IMR-90 (cell line): Measurements from ENCODE around the gene PEAK1. TPM values are rescaled to one million over a fixed set of nuclear protein-coding genes. Genes with fewer than 3 reads are reported as not detected.

Source experiments
- ATAC-seq: fragments of 200-7000 bp; cut with Tn5 transposase; 2 replicates; pipeline ENCODE4 v1.9.1; 2020; ENCODE audit warnings: low read depth, mild to moderate bottlenecking, moderate library complexity
- BruUV-seq: library from RNA; stranded (reverse); fragments of 400-500 nt; replicated peaks from 2 replicates; lab custom pipeline; 2021; lab: Mats Ljungman, UMichigan
- CTCF ChIA-PET: fragments of 300-600 bp; formaldehyde crosslinking; extraction: SDS; loops from one replicate; lab custom pipeline; 2021; ENCODE audit warnings: antibody characterized with exemption; lab: Yijun Ruan, JAX
- POLR2A ChIA-PET: fragments of 300-600 bp; sonication (Branson Sonifier 250); formaldehyde crosslinking; loops from one replicate; lab custom pipeline; 2022; ENCODE audit warnings: antibody characterized with exemption; ENCODE audit not compliant: unreplicated experiment; lab: Charles Lee
- DNase-seq: peaks from one replicate; pipeline ENCODE4 v3.0.0; 2013
- H2AFZ ChIP-seq: replicated peaks from 2 replicates; pipeline ENCODE3; 2013; ENCODE audit warnings: low read length, mild to moderate bottlenecking; ENCODE audit not compliant: poor library complexity
- H2AK5ac ChIP-seq: 2 replicates; pipeline ENCODE4 v1.6.1; 2013; ENCODE audit warnings: low read depth, low read length, inconsistent platforms
- H2AK9ac ChIP-seq: replicated peaks from 2 replicates; pipeline ENCODE3; 2013; ENCODE audit warnings: mild to moderate bottlenecking, low read depth, low read length, moderate library complexity; ENCODE audit not compliant: poor library complexity
- H2BK120ac ChIP-seq: 2 replicates; pipeline ENCODE4 v1.6.1; 2013; ENCODE audit warnings: low read depth, low read length, inconsistent platforms
- H2BK15ac ChIP-seq: 3 replicates; pipeline ENCODE4 v1.6.1; 2013; ENCODE audit warnings: low read depth, low read length, inconsistent platforms
- H2BK20ac ChIP-seq: 2 replicates; pipeline ENCODE4 v1.6.1; 2013; ENCODE audit warnings: low read depth, mild to moderate bottlenecking, inconsistent platforms, low read length, moderate library complexity
- H2BK5ac ChIP-seq: 2 replicates; pipeline ENCODE4 v1.6.1; 2013; ENCODE audit warnings: mild to moderate bottlenecking, low read depth, low read length, inconsistent platforms; ENCODE audit not compliant: poor library complexity, severe bottlenecking
- H3K14ac ChIP-seq: replicated peaks from 2 replicates; pipeline ENCODE4 v1.6.1; 2013; ENCODE audit warnings: low read depth, low read length, inconsistent platforms
- H3K18ac ChIP-seq: 2 replicates; pipeline ENCODE4 v1.6.1; 2013; ENCODE audit warnings: low read depth, low read length, control low read depth
- H3K23ac ChIP-seq: 2 replicates; pipeline ENCODE4 v1.6.1; 2013; ENCODE audit warnings: low read depth, low read length, inconsistent platforms
- H3K27ac ChIP-seq: 2 replicates; pipeline ENCODE4 v1.5.1; 2013; ENCODE audit warnings: mild to moderate bottlenecking, control low read depth, low read length; ENCODE audit not compliant: insufficient read depth
- H3K27me3 ChIP-seq: 2 replicates; pipeline ENCODE4 v1.6.1; 2013; ENCODE audit warnings: low read length; ENCODE audit not compliant: control insufficient read depth, insufficient read depth
- H3K36me3 ChIP-seq: 2 replicates; pipeline ENCODE4 v1.6.1; 2013; ENCODE audit warnings: low read length, mixed read lengths; ENCODE audit not compliant: control insufficient read depth, insufficient read depth
- H3K4ac ChIP-seq: 2 replicates; pipeline ENCODE4 v1.6.1; 2013; ENCODE audit warnings: low read depth, low read length, inconsistent platforms
- H3K4me1 ChIP-seq: 2 replicates; pipeline ENCODE4 v1.6.1; 2013; ENCODE audit warnings: low read length, mixed read lengths; ENCODE audit not compliant: control insufficient read depth, insufficient read depth
- H3K4me2 ChIP-seq: 2 replicates; pipeline ENCODE4 v1.6.1; 2013; ENCODE audit warnings: low read depth, mild to moderate bottlenecking, control low read depth, low read length, moderate library complexity
- H3K4me3 ChIP-seq: 2 replicates; pipeline ENCODE4 v1.5.1; 2013; ENCODE audit warnings: low read depth, mild to moderate bottlenecking, control low read depth, low read length, moderate library complexity; ENCODE audit not compliant: insufficient read depth
- H3K56ac ChIP-seq: 2 replicates; pipeline ENCODE4 v1.6.1; 2013; ENCODE audit warnings: low read length, inconsistent platforms; ENCODE audit not compliant: insufficient read depth; ENCODE audit errors: extremely low read depth
- H3K79me1 ChIP-seq, 2 experiments: 2 replicates each; pipeline ENCODE4 v1.6.1; 2013; ENCODE audit warnings: low read length in 2 of 2, inconsistent platforms in 1 of 2, low read depth in 1 of 2
- H3K9ac ChIP-seq: 2 replicates; pipeline ENCODE4 v1.6.1; 2013; ENCODE audit warnings: low read depth, low read length, control low read depth
- H3K9me1 ChIP-seq: 2 replicates; pipeline ENCODE4 v1.6.1; 2013; ENCODE audit warnings: low read length, inconsistent platforms; ENCODE audit not compliant: insufficient read depth
- H3K9me3 ChIP-seq: 2 replicates; pipeline ENCODE4 v1.6.1; 2013; ENCODE audit warnings: low read length; ENCODE audit not compliant: control insufficient read depth, insufficient read depth
- H4K20me1 ChIP-seq: 2 replicates; pipeline ENCODE4 v1.6.1; 2013; ENCODE audit warnings: low read length, inconsistent platforms; ENCODE audit not compliant: insufficient read depth
- H4K5ac ChIP-seq: 2 replicates; pipeline ENCODE4 v1.6.1; 2013; ENCODE audit warnings: mild to moderate bottlenecking, low read depth, low read length, control low read depth
- H4K8ac ChIP-seq, 2 experiments: 2 replicates each; pipeline ENCODE4 v1.6.1; 2013; ENCODE audit warnings: low read depth in 2 of 2, low read length in 2 of 2, control low read depth in 1 of 2, inconsistent platforms in 1 of 2
- H4K91ac ChIP-seq: 2 replicates; pipeline ENCODE4 v1.6.1; 2013; ENCODE audit warnings: low read depth, low read length, inconsistent platforms; ENCODE audit not compliant: insufficient read depth
- CEBPB ChIP-seq: IDR thresholded peaks from 2 replicates; pipeline ENCODE4 v1.6.1; 2012; ENCODE audit warnings: low read depth, low read length, improper control_type of control experiment
- CHD1 ChIP-seq: IDR thresholded peaks from 2 replicates; pipeline ENCODE4 v1.6.1; 2012; ENCODE audit warnings: low read depth, low read length, improper control_type of control experiment
- MAFK ChIP-seq: IDR thresholded peaks from 2 replicates; pipeline ENCODE4 v1.6.1; 2012; ENCODE audit warnings: low read depth, low read length, improper control_type of control experiment
- NFE2L2 ChIP-seq: fragments of 150-350 bp; IDR thresholded peaks from 2 replicates; pipeline ENCODE4 v1.6.1; 2016; ENCODE audit warnings: low read depth, mild to moderate bottlenecking, low read length
- POLR2A ChIP-seq: IDR thresholded peaks from 2 replicates; pipeline ENCODE4 v1.6.1; 2012; ENCODE audit warnings: mild to moderate bottlenecking, low read depth, low read length
- RCOR1 ChIP-seq: IDR thresholded peaks from 2 replicates; pipeline ENCODE4 v1.6.1; 2012; ENCODE audit warnings: mild to moderate bottlenecking, low read length, improper control_type of control experiment; ENCODE audit not compliant: insufficient replicate concordance
- RFX5 ChIP-seq: IDR thresholded peaks from 2 replicates; pipeline ENCODE4 v1.8.0; 2012; ENCODE audit warnings: low read depth, mild to moderate bottlenecking, low read length, moderate library complexity
- WGBS, 2 experiments: methylation state at CpG; one replicate each; pipeline versions ENCODE4 v1.1.5 to v1.1.7; 2013; ENCODE audit warnings: missing lambda C conversion rate in 2 of 2; ENCODE audit not compliant: insufficient read length in 1 of 2; ENCODE audit errors: extremely low coverage in 2 of 2; 5-methylcytosine and 5-hydroxymethylcytosine counted together
- dilution Hi-C: fragments of 300-500 bp; cut with HindIII; formaldehyde crosslinking; loops from one replicate; pipeline ENCODE4 v1.14.3; 2018; ENCODE audit warnings: low sequenced_read_pairs; ENCODE audit not compliant: unreplicated experiment
- in situ Hi-C: fragments of 300-500 bp; cut with MboI; formaldehyde crosslinking; loops from 3 replicates; pipeline ENCODE4 v1.14.3; 2019; ENCODE audit warnings: low sequenced_read_pairs, inconsistent platforms, mixed read lengths
- intact Hi-C: fragments of 100-400 bp; cut with micrococcal nuclease; formaldehyde crosslinking; loops from 2 replicates; pipeline ENCODE4 v1.10.0; 2022
- polyA plus RNA-seq, 3 experiments: library from polyadenylated mRNA; depleted of rRNA; stranded (reverse); fragments of >200 nt; gene quantifications; 2 replicates each; pipeline ENCODE4 v1.2.3, GENCODE V29; 2012; ENCODE audit warnings: low replicate concordance in 1 of 3
- total RNA-seq: library from RNA; depleted of rRNA; stranded (reverse); fragments of >200 nt; gene quantifications from 2 replicates; pipeline ENCODE4 v1.2.3, GENCODE V29; 2012
- TF ChIP-seq, protein P1 (sequence below): conservative IDR thresholded peaks from 2 replicates; pipeline ENCODE4 v1.5.1; 2012; ENCODE audit warnings: mild to moderate bottlenecking, low read depth, low read length, improper control_type of control experiment
- TF ChIP-seq, protein P2 (sequence below): fragments of 150-350 bp; IDR thresholded peaks from 2 replicates; pipeline ENCODE4 v1.6.1; 2016; ENCODE audit warnings: low read depth, mild to moderate bottlenecking, low read length, moderate library complexity, borderline replicate concordance

The PEAK1 gene
- total and polyA plus RNA-seq, 2 of the 4 experiments (the other 2 are of a cell fraction) = 21.5 to 43.9 TPM

DNA sequence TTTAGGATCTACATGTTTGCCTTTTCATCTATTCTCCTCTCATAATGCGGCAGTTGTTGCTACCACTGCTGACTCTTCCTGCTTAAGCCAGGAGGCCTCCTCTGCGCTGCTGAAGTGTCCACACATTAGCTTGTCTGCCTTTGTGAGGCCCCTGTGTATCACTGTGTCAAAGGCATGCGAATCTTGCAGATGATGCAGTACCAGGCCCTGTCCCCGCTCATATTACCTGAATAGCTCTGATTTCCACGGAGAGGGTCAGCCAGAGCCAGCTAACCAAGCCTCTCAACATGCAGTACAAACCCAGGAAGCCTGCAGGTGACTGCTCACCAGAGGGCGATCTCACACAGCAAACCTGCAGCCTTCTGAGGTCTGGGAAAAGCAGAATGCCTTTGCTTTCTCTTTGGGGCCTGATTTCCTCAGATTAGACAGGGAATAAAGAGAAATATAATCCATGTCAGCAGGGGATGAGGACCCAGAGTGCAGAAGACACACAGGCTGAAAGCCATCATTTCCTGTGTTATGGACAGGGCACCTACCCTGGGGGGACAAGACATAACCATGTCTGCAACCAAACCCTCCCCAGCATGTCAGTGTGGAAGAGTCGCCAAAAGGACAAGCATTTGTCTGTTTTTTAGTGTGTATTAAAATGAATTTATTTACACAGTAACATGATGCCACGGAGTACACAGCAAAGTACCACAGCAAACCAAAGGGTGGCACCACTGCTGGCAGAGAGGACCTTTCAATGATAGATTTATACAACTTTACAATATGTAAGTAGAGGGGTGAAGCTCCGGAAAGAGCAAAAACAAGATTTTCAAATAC lies 312.2 kb downstream of the PEAK1 start (continued):
- no peak for TF ChIP-seq MAFK
- no peak for TF ChIP-seq CHD1
- no peak for TF ChIP-seq CEBPB

DNA sequence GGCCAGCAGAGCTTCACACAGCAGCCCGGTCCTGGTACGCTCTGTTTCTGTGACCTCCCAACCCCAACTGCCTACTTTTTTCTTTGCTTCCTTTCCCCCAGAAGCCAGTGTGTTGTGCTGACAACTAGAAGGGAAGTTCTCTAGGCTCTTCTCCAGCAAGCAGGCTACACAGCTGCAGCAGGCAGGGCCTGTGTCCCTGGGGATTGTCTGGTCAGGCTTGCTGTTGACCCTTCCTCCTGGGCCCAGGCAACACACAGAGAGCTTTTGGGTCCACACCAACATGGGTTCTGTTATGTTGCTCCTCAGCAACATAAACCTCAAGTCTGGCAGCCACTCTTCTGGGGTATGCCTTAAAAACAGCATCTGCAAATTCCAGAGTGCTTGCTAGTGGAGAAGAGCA lies 312.8 kb downstream of the PEAK1 start:
- no peak overlapping the region for H2BK15ac ChIP-seq
- in situ Hi-C loops (no loop called here), dilution Hi-C loops (no loop called here), intact Hi-C loops (loop anchor here (1.0 to 2.0 kb wide), 2 partner anchors 82 to 389 kb away; no protein-coding TSS in a partner anchor)
- BruUV-seq = no TSS peak
- H2AFZ ChIP-seq = no peak overlapping the region
- H2BK5ac ChIP-seq = no peak overlapping the region
- no peak overlapping the region for H3K9ac ChIP-seq
- peaks cover 11% of the 10 kb centered on the region; the same call in 1 of the 2 replicates for H3K36me3 ChIP-seq
- H3K23ac ChIP-seq = no peak overlapping the region
- no peak overlapping the region for H2BK120ac ChIP-seq
- H3K4me1 ChIP-seq = peaks cover 8% of the 10 kb centered on the region
- ATAC-seq (peak; percentile 22), DNase-seq (no peak)
- H3K4me3 ChIP-seq = no peak overlapping the region
- no peak overlapping the region for H3K4me2 ChIP-seq
- ChIA-PET POLR2A (interaction anchor here (0.6 kb wide), 1 partner anchor 348 kb away, joined by 3 read pairs; no protein-coding TSS in a partner anchor), CTCF (interaction anchor here (1.2 to 1.7 kb wide), 3 partner anchors 12 to 436 kb away, joined by 3 to 5 read pairs (median 4); no protein-coding TSS in a partner anchor)
- H3K14ac ChIP-seq = no peak overlapping the region
- no peak overlapping the region for H3K27ac ChIP-seq
- no peaks in the 10 kb centered on the region for H3K9me3 ChIP-seq
- H4K91ac ChIP-seq = no peak overlapping the region
- H3K4ac ChIP-seq = no peak overlapping the region
- H3K9me1 ChIP-seq = peaks cover 16% of the 10 kb centered on the region
- peaks cover 14% of the 10 kb centered on the region for H4K20me1 ChIP-seq
- TF ChIP-seq POLR2A = no peak
- TF ChIP-seq RCOR1 = no peak
- TF ChIP-seq RFX5 = no peak
- TF ChIP-seq, protein P1, sequence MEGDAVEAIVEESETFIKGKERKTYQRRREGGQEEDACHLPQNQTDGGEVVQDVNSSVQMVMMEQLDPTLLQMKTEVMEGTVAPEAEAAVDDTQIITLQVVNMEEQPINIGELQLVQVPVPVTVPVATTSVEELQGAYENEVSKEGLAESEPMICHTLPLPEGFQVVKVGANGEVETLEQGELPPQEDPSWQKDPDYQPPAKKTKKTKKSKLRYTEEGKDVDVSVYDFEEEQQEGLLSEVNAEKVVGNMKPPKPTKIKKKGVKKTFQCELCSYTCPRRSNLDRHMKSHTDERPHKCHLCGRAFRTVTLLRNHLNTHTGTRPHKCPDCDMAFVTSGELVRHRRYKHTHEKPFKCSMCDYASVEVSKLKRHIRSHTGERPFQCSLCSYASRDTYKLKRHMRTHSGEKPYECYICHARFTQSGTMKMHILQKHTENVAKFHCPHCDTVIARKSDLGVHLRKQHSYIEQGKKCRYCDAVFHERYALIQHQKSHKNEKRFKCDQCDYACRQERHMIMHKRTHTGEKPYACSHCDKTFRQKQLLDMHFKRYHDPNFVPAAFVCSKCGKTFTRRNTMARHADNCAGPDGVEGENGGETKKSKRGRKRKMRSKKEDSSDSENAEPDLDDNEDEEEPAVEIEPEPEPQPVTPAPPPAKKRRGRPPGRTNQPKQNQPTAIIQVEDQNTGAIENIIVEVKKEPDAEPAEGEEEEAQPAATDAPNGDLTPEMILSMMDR = no peak
- TF ChIP-seq NFE2L2 = no peak
- TF ChIP-seq, protein P2, sequence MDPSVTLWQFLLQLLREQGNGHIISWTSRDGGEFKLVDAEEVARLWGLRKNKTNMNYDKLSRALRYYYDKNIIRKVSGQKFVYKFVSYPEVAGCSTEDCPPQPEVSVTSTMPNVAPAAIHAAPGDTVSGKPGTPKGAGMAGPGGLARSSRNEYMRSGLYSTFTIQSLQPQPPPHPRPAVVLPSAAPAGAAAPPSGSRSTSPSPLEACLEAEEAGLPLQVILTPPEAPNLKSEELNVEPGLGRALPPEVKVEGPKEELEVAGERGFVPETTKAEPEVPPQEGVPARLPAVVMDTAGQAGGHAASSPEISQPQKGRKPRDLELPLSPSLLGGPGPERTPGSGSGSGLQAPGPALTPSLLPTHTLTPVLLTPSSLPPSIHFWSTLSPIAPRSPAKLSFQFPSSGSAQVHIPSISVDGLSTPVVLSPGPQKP = no peak
- no peaks in the 10 kb centered on the region for H3K27me3 ChIP-seq
- H4K5ac ChIP-seq = no peak overlapping the region
- no peak overlapping the region for H2AK5ac ChIP-seq
- no peak overlapping the region for H4K8ac ChIP-seq
- no peak overlapping the region for H3K18ac ChIP-seq
- peaks cover 3 to 25% of the 10 kb centered on the region in 2 experiments; a peak in 2 of 4 replicates for H3K79me1 ChIP-seq
- no CpG with 5 or more reads among the region's 2 CpGs for WGBS, 2 experiments
- no peak overlapping the region for H2AK9ac ChIP-seq
- no peak overlapping the region for H2BK20ac ChIP-seq
- H3K56ac ChIP-seq = no peak overlapping the region
